ENCODE data around the gene CHSY1.
A peak's percentile ranks its signal among the peaks of the same experiment; 100 is the strongest.
"Not testable (repeated sequence)": the region's sequence is repeated elsewhere in the genome, so short reads cannot be mapped to it uniquely, and the experiment has no call there.

Gene CHSY1, protein sequence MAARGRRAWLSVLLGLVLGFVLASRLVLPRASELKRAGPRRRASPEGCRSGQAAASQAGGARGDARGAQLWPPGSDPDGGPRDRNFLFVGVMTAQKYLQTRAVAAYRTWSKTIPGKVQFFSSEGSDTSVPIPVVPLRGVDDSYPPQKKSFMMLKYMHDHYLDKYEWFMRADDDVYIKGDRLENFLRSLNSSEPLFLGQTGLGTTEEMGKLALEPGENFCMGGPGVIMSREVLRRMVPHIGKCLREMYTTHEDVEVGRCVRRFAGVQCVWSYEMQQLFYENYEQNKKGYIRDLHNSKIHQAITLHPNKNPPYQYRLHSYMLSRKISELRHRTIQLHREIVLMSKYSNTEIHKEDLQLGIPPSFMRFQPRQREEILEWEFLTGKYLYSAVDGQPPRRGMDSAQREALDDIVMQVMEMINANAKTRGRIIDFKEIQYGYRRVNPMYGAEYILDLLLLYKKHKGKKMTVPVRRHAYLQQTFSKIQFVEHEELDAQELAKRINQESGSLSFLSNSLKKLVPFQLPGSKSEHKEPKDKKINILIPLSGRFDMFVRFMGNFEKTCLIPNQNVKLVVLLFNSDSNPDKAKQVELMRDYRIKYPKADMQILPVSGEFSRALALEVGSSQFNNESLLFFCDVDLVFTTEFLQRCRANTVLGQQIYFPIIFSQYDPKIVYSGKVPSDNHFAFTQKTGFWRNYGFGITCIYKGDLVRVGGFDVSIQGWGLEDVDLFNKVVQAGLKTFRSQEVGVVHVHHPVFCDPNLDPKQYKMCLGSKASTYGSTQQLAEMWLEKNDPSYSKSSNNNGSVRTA

DNA sequence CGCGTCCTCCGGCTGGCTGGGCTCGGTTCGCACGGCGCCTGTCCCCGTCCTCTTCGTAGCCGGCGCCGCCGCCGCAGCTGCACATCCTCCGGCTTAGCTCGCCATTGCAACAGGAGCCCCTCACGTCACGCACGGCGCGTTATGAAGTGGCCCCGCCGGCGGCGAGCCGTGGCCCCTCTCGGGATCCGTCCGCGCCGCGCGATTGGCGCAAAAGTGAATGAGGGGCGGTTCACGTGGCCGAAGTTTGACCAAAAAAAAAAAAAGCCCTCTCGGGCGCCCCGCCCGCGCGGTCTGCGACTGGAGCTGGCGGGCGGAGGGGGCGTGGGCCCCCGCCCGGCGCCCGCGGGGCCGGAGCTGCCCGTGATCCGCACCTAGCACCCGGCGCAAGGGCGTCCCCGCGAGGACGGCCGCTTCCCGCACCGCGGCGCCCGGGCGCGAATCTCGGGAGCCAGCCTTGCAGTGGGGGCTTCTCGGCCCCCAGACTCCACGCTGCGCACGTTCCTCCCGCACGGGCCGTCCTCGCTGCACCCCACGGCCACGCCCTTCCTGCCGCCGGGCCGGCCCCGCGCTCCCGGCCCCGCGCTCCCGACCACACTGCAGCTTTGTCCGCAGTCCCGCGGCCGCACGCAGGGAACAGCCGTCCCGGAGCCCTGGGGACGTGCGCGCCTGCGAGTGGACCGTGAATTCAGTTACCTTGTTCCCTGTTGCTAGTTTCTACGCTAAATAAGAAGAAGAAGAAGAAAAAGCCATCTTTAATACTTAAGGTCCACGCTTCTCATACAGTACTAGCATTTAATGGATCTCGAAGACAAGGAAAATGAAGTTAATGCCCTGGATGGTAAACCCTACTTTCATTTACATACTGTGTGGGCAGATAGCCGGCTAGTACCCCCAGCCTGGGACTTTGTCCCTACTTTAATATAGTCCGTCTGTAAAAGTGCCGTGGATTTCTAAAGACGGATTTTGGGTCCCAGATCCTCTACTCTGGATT, at the start of gene CHSY1:
CHSY1 (minus strand) TSS at position 219 of the 991 bp plus-strand sequence. CDS start 592 bp downstream, outside the sequence.
- peak; percentile 93 for DNase-seq

DNA sequence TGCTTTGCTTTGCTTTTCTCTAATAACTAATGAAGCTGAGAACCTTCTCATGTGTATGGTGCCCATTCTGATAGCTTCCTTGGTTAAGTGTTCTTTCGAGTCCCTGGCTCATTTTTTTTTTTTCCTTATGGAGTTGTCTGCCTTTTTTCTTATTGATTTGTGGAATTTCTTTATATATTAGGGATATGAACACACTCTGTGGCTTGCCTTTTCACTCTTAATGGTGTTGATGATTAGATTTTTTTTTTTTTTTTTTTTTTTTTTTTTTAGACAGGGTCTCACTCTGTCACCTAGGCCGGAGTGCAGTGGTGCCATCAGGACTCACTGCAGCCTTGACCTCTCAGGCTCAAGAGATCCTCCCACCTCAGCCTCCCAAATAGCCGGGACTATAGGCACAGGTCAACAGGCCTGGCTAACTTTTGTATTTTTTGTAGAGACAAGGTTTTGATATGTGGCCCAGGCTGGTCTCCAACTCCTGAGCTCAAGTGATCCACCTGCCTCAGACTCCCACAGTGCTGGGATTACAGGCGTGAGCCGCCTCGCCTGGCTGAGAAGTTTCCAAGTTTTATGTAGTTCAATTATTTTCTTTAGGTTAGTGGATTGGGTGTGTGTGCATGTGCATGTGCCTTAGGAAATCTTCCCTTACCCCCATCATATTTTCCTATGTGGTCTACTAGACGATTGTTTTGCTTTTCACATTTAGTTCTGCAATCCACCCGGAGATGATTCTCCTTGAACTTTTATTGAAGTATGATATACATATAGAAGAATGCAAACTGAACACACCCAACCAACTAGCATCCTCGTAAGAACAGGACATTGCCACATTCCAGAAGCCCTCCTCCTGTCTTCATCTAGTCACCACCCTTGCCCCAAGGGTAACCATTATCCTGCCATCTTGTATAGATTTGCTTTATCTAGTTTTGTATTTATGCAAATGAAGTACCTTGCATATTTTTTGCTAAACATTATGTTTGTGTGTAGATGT, 44.9 kb upstream of the CHSY1 start:
- DNase-seq = peak; percentile 72

DNA sequence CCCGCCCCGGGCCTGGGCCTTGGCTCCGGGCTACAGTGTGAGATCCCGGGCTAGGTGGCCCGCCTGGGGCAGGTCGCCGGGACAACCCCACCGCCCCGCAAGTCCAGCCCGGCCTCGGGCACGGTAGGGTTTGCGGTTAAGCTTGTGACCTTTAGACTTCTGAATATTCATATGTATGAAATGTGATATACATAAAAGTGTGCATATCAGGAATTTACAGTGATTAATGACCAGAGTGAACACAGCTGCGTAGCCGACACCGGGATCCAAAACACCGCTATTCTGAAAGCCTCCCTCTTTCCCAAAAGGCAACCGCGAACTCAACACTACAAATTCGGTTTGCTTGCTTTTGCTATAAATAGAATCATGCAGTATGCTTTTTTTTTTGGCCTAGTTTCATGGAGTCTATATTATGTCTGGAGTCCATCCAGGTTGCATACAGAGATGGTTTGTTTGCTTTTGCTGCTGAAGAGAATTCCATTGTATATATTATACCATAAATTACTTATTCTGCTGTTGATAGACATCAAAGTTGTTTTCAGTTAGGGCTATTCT, 43.8 kb upstream of the CHSY1 start:
- DNase-seq = no peak

DNA sequence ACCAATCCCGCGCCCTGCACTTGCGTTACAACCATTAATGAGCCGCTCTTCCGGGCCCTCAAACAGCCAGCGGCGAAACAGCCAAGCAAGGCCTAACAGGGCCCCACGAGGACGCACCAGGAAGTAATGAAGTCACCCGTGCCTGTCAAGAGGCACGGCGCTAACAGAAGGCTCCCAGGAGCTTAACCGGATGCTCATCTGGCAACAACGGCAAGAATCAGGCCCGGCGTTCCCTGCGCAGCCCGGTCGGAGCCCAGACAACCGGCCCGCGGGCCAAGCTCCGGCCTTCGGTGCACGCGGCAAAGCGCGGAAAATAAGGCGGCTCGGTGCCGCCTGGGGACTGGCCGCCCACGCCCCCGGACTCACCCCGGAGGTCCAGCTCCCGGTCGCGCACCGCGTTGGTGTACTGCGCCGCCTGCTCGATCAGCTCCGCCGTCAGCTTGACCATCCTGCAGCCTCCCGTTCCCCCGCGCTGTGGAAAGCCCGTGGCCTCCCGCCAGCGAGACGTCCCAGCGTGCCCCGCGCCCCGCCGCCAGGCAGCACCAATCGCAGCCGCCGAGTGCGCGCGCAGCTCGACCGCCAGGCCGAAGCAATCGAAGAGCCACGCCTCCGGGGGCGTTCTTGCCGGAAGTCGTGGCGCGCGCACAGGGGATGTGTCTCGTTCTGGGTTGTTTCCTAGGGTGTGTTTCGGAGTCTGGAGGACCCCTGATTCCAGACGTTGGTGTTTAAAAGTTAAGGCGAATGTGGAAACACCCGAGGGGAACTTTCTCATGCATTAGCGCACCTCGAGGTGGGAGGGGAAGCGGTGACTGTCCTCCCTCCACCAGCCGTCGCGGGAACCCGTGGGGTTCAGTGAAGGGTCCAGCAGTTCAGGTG, 43.1 kb upstream of the CHSY1 start, which contains the start of gene SNRPA1:
SNRPA1 (minus strand) TSS at position 518 of the 876 bp plus-strand sequence; CDS start at position 448, 70 bp downstream.
- DNase-seq = peak; percentile 94

DNA sequence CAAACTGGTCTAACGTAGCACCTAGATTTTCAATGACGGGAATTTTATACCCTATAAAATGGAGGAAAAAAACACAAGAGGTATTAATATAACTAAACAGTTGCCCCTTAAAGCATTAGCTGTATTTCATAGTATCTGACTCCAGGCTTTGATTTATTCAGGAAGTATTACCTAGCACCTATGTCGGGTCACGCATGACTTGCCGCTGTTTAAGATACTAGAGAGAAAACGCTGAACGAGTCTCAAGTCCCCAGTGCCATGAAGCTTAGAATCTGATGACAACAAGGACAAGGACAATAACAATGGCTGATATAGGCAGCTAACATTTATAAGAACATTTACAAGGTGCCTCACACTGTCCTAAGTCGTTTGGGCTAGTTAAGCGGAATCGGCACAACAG, 41.3 kb upstream of the CHSY1 start:
- DNase-seq = no peak

DNA sequence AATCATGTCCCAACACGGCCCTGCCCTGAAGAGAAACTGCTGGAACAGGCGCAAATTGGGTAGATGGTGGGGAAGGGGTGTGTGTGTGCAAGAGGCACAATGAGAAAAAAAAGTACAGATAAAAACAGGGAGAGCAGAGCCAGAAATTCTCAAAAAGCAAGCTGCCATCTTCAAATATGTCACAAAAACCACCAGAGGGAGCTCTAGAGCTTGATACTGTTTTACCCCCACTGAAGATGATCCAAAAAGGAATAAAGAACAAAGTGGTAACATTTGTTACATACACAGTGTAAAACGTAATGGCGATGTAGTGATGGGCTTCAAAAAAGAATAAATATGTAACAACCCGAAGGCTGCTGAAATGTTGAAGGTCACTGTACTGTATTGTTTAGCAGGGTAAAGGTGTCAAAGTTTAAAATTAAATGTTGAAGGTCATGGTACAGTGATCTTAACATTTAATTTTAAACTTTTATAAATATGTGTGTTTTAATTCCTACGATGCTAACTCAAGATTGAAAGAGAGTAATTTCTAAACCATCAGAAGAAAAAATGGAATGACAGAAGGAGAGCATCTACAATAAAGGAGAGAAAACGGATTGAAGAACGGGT, 37.2 kb upstream of the CHSY1 start:
- peak; percentile 49 for DNase-seq

DNA sequence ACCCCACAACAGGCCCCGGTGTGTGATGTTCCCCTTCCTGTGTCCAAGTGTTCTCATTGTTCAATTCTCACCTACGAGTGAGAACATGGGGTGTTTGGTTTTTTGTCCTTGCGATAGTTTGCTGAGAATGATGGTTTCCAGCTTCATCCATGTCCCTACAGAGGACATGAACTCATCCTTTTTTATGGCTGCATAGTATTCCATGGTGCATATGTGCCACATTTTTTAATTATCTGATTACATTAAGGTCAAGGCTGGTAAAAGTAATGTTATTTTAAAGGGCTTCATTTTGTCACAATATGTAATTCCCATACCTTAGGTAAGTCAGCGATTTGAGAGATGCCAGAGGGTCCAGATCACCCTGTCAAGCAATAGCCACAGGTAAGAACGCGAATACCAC, 35.5 kb upstream of the CHSY1 start:
- not testable (repeated sequence) for DNase-seq

DNA sequence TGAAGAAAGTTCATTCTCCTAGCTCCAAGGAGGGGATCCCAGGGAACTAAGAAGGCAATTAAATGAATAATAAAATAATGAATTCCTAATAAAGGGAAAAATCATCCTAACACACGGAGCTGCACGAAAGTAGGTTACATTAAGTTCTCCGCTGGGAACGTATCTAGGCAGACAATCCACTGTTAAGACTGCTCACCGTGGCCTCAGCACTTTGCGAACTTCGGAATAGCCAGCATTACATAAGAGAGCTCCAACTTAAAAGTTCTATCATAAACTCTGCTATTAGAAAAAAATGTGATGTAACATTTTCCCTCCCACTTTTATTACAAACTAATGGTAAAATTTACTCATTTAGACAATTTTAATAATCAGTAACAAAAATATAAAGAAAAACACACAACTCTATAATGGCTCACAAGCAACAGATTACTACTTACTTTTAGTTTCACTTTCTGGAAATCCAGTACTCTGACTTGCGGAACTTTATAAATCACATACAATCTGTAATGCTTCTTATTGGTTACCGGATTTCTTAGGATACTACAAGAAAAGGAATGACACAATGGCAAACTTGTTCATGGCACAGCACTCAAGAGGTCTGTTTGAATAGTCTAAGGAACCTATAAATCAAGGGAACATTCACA, 34.7 kb upstream of the CHSY1 start:
- no peak for DNase-seq

DNA sequence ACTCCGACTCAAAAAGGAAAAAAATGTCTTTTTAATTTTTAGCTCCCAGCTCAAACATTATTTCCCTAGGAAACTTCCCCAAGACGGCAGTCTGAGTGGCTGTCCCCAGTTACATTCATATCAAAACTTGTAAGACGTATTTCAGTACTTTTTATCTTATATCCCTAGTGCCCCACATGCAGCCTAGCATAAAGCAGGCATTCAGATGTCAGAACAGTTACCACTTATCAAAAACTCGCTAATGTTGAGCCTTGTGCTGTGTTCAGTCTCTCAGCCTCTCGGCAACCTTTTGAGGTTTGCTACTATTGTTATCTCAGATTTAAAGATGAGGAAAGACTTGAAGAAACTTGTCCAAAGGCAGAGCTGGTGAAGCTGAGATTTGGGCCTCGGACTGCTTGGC, 32.1 kb upstream of the CHSY1 start:
- no peak for DNase-seq

DNA sequence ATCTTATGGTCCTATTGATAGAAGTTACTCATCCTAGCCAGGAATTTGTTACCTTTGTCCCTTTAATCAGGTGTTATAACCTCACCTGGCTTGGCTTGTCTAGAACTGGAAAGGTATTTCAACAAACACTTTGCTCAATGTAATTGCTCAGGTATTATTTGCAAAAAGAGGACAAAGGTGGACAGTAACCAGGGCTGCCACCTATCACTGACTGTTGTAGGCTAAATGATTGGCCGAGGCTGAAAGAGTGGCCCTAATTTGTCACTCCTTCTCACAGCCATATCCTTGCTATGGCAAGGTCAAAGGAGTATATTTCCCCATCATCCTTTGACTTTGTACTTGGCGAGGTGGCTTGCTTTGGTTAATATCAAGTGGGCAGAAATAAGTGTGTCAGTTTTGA, 28.2 kb upstream of the CHSY1 start:
- DNase-seq = no peak

DNA sequence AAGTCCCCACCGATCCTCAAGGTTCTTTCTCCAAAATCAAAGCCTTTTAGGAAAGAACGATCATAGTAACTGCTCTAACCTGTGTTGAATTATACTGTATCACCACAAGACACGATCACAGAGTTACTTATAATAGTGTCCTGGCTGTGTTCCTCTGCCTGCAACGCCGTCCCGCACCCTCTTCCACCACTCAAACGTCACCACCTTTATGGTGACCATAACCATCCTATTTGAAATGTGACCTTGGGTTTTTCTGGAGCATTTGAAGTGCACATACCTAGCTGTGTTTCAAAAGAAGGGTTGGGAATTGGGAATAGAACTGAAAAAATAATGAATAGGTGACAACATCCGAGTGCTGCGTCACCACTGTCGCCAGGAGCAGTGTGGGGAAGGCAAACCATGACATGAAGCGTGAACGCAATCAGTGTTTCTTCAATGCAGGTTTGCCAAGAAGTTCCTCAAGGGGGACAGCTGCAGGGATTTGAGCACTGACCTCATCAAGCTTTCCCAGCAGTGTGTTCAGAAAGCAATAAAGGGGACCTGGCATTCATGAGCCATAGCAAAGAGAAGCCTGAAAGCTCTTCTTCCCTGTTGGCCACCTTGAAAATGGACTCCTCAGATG, 26.2 kb upstream of the CHSY1 start:
- no peak for DNase-seq

DNA sequence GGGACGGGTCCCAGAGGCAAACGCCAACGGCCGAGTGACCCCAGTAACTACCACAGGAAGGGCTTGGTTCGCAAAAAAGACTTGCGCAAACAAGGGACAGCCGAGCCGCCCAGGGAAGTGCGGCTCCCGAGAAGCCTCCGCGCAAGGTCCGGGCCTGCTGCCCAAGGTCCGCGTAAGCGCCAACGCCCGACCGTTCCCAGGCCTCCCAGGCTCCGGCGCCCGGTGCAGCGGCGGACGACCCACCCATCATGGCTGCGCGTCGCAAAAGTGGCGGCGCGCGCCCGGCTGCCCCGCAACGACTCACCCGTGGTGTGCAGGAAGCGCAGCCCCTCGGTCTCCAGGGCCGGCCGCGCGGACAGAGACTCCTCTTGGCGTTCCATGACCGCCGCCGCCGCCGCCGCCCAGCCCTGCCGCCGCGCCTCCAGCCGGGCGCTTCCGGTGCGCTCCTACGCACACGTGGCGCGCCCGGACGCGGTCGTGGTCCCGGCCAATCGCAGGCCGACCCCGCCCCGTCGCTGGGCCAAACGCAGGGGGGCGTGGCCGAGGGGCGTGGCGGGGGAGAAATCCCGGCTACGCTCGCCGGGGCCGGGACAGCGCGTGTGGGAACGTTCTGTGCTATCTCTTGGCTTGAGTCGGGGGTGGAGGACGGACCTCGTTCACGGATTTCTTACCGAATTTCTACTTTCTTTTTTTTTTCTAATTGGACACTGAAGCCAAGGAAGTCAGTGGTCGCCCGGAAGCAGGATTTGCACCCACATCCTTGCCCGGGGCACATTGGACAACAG, 25.4 kb upstream of the CHSY1 start, which contains the start of gene SELENOS:
SELENOS (minus strand) TSS at position 448 of the 785 bp plus-strand sequence; CDS start at position 380, 68 bp downstream.
- DNase-seq = peak; percentile 90

DNA sequence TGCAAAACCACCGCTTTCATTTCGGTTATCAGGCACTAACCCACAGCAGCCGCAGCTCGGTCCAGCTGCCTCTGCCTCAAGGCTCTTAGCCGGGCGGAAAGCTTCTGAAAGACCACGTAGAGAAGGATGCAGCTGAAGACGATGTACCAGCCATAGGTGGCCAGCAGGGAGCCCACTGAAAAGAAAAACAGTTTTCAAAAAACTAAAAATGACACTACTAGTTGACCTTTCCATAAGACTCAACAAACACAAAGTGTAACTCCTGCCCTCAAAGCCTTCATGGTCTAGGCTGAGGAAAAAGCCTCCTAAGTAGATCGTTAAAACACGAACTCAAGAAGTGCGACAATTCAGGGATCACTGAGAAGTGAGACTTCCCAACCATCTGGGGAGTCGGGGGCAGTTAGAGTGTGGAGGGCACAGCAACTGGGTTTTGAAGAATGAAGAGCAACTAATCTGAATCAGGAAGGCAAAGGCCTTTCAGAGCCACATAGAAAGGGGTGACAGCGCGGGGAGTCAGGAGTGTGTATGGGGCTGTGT, 24.7 kb upstream of the CHSY1 start:
- DNase-seq = peak; percentile 41

DNA sequence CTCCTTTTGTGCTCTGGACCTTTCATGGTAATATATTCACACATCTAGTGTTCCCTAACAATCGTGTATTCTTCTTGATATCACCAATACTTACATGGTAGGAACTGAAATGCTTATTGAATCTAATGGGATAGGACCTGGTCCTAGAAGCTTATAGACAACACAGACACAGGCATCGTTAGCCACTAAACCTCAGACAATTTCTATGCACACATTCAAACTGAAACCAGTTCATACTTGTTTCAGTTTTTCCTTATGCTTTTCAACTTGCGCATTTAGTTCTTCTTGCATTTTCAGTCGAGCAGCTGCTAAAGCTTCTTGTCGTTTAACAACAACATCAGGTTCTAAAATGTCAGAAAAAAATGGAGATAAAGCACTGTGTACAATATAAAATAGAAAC, 23.2 kb upstream of the CHSY1 start:
- no peak for DNase-seq

DNA sequence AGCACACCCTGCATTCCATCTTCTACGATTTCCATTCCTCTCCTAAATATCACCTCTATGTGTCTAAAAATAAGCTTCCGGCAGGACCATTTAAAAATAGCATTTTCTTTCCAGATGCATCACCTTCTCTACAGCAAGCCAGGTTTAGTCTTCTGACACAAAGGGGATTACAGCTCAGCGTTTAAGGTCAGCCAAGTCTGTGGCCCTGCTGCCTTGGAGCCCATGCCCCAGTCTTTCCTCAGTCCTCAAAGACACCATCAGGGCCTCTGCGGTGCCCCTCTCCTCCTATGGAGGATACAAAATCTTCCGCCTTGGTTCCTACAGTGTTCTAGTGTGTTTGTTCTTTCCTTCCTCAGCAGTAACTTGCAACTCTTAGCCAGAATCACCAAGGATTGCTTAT, 21.7 kb upstream of the CHSY1 start:
- no peak for DNase-seq

DNA sequence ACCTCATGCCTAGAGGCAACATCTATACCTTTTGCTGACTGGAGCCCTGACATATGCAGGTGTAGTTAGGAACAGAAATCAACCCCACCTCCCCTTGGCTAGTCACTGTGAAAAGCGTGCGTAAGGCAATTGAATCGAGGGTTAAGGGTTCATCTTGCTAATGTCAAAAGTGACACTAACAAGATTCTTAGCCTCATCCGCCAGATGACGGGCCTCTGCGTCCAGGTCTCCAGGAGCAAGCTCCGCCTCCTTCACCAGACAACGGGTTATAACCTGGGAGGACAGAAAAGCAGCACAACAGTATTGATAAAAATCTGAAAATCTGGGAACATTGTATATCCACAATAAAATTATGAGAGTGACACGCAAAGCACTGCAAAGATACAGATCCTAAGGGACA, 20.7 kb upstream of the CHSY1 start:
- no peak for DNase-seq

Data from EL (cell line).